HUDEP-2 (cell line): ENCODE measurements around the gene LOXL3.
"Not testable (repeated sequence)": the region's sequence is repeated elsewhere in the genome, so short reads cannot be mapped to it uniquely, and the experiment has no call there.

Experiments used
- DNase-seq, 76 experiments: peaks; one replicate each; lab custom pipeline; 2025; ENCODE audit not compliant: unreplicated experiment in 76 of 76; lab: John Stamatoyannopoulos, UW

The LOXL3 gene

GRCh38 chr2:74497777-74498499, 55.8 kb downstream of the LOXL3 start:
- no peak for DNase-seq

- DNase-seq, result no peak
Measured at GRCh38 chr2:74496997-74497776, 56.6 kb downstream of the LOXL3 start.

- no peak for DNase-seq
Measured at GRCh38 chr2:74495440-74495839, 58.3 kb downstream of the LOXL3 start.

GRCh38 chr2:74493546-74493945, 60.2 kb downstream of the LOXL3 start:
- no peak for DNase-seq

- no peak for DNase-seq
Measured at GRCh38 chr2:74491648-74492544, 61.8 kb downstream of the LOXL3 start.

- DNase-seq, result no peak
Measured at GRCh38 chr2:74489906-74490305, 63.8 kb downstream of the LOXL3 start.

GRCh38 chr2:74488643-74489481, 64.9 kb downstream of the LOXL3 start:
- no peak for DNase-seq

GRCh38 chr2:74486141-74486540, 67.6 kb downstream of the LOXL3 start:
- no peak for DNase-seq

GRCh38 chr2:74483675-74484164, 70.0 kb downstream of the LOXL3 start:
- DNase-seq, result not testable (repeated sequence)

GRCh38 chr2:74482801-74483674, 70.7 kb downstream of the LOXL3 start, which contains the start of the genes CCDC142 and TTC31:
CCDC142 (minus strand) TSS chr2:74482998; CDS start chr2:74482837, 161 bp downstream.
TTC31 (plus strand) TSS chr2:74483081; CDS start chr2:74483096, 15 bp downstream.
- DNase-seq, result peak; percentile 24 to 95 (median 88)
